GM12801 (cell line): ENCODE data around the gene IER2.

Experiments used
- CTCF ChIP-seq: IDR thresholded peaks from one replicate; pipeline ENCODE4 v1.5.1; 2011; ENCODE audit warnings: control low read depth; ENCODE audit not compliant: insufficient read length; ENCODE audit errors: extremely low read depth

The IER2 gene

GRCh38 chr19:13138916-13139198 lies 11.4 kb upstream of the IER2 start:
- TF ChIP-seq CTCF, result no peak

- no peak for TF ChIP-seq CTCF
Observed at GRCh38 chr19:13139633-13140311, 10.4 kb upstream of the IER2 start.

- no peak for TF ChIP-seq CTCF
Observed at GRCh38 chr19:13146763-13147563, 3.2 kb upstream of the IER2 start.

- TF ChIP-seq CTCF, result no peak
Observed at GRCh38 chr19:13149628-13150186, 504 bp upstream of the IER2 start.

GRCh38 chr19:13150931-13151604 lies 857 bp downstream of the IER2 start:
- no peak for TF ChIP-seq CTCF

- TF ChIP-seq CTCF, result no peak
Observed at GRCh38 chr19:13151605-13152355, 1.6 kb downstream of the IER2 start.
